ENCODE measurements around the gene ANTXR2. TPM values are rescaled to one million over a fixed set of nuclear protein-coding genes. Genes with fewer than 3 reads are reported as not detected.
A peak's percentile ranks its signal among the peaks of the same experiment; 100 is the strongest.

The ANTXR2 gene
- total and polyA plus RNA-seq, 2 of the 13 experiments (the other 11 are each of a cell fraction or from before 2014, with no cell fraction given), result 4.6 to 14.5 TPM

DNA sequence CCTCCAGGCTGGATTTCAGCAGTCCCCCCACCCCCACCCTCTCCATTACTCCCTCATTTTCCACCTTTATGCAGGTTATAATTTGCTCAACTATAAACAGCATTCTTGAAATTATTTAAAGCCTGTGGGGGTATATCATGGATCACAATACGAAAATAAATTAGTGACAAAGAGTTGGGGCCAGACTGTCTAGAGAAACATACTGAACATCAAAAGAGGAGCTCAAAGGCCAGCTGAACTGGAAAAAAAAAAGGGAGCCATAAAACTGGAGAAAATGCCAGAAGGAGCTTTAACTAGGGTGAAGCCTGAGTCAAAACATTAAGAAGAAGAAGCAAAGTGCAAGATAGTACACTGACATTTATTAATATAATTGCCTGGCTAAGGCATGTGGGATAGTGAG lies 137.8 kb downstream of the ANTXR2 start:
- POLR2A ChIA-PET, result no interaction called here
- TF ChIP-seq FOXA1 (IDR thresholded peaks at IDR 0.05), result no peak
- no peak for TF ChIP-seq FOXA1 (CRISPR knock-in tag; IDR thresholded peaks at IDR 0.05)
- TF ChIP-seq TBX3 (IDR thresholded peaks at IDR 0.05; ENCODE audit: borderline replicate concordance), result no peak
- no peak for TF ChIP-seq MTA1 (CRISPR knock-in tag; IDR thresholded peaks at IDR 0.05; ENCODE audit: borderline replicate concordance)
- peaks cover 9% of the 10 kb centered on the region; the same call in 1 of the 2 replicates for H3K4me1 ChIP-seq (ENCODE audit: insufficient read depth, low read length)
- no TSS peak for BruUV-seq (replicated peaks)
- no peaks in the 10 kb centered on the region for H3K9me3 ChIP-seq (ENCODE audit: low read length)
- H3K4me2 ChIP-seq (ENCODE audit: low read depth, low read length), result no peak overlapping the region
- H2AFZ ChIP-seq (ENCODE audit: low read length), result no peak overlapping the region
- H3K4me3 ChIP-seq (replicated peaks in 1 of 3; ENCODE audit: insufficient read depth in 1 of 3, low read depth in 2 of 3, low read length in 3 of 3), result no peak overlapping the region
- intact Hi-C loops (cut with micrococcal nuclease; ENCODE audit: unreplicated experiment), result no loop called here
- no peak for ATAC-seq
- CTCF ChIA-PET (ENCODE audit: low intra/inter-chr PET ratio, low total read pairs), result no interaction called here
- H3K27ac ChIP-seq (ENCODE audit: extremely low read length, insufficient read depth, low read length), result no peak overlapping the region
- no peaks in the 10 kb centered on the region for H4K20me1 ChIP-seq (ENCODE audit: insufficient read depth, low read length)
- 53% methylated on average over 1 of the region's 1 CpG for WGBS (ENCODE audit: low lambda C conversion rate)
- H3K27me3 ChIP-seq (ENCODE audit: control insufficient read depth in 1 of 2, insufficient read depth in 2 of 2, low read length in 2 of 2), result no peaks in the 10 kb centered on the region
- no peak for FAIRE-seq
- peak; percentile 15 for DNase-seq (ENCODE audit: low spot score)
- no peak overlapping the region for H3K9ac ChIP-seq (ENCODE audit: insufficient read depth, low read depth, low read length)
- H3K79me2 ChIP-seq (ENCODE audit: insufficient read depth, low read length), result no peaks in the 10 kb centered on the region
- H3K36me3 ChIP-seq (replicated peaks in 1 of 2; ENCODE audit: control insufficient read depth in 1 of 2, insufficient read depth in 2 of 2, low read length in 2 of 2), result no peaks in the 10 kb centered on the region
- in situ Hi-C loops (cut with HindIII; ENCODE audit: extremely low pct_ligation_motif_present, low pct_unique_long_range_greater_than_20kb), result no loop called here

DNA sequence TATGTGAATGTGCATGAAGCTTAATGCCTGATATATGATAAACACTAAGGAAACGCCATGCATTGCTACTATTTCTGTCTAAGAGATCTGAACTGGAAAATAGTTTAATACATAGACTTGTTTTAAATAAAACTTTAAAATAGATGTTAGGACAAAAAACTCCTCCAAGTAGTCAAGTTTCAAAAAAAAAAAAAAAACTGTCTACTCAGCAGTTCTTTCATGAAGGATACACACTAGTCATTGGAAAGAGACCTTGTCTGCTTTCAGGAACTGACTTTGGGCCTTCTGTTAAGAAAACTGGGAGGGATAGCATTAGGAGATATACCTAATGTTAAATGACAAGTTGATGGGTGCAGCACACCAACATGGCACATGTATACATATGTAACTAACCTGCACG lies 138.4 kb downstream of the ANTXR2 start:
- ATAC-seq (no peak), FAIRE-seq (no peak), DNase-seq (ENCODE audit: low spot score) (no peak)
- H3K36me3 ChIP-seq (replicated peaks in 1 of 2; ENCODE audit: control insufficient read depth in 1 of 2, insufficient read depth in 2 of 2, low read length in 2 of 2), result no peaks in the 10 kb centered on the region
- no peaks in the 10 kb centered on the region for H4K20me1 ChIP-seq (ENCODE audit: insufficient read depth, low read length)
- intact Hi-C loops (cut with micrococcal nuclease; ENCODE audit: unreplicated experiment) (no loop called here), in situ Hi-C loops (cut with HindIII; ENCODE audit: extremely low pct_ligation_motif_present, low pct_unique_long_range_greater_than_20kb) (no loop called here)
- H3K27ac ChIP-seq (ENCODE audit: extremely low read length, insufficient read depth, low read length), result no peak overlapping the region
- H3K4me1 ChIP-seq (ENCODE audit: insufficient read depth, low read length), result peaks cover 9% of the 10 kb centered on the region; the same call in 1 of the 2 replicates
- no peaks in the 10 kb centered on the region for H3K79me2 ChIP-seq (ENCODE audit: insufficient read depth, low read length)
- H2AFZ ChIP-seq (ENCODE audit: low read length), result no peak overlapping the region
- no peak overlapping the region for H3K4me3 ChIP-seq (replicated peaks in 1 of 3; ENCODE audit: insufficient read depth in 1 of 3, low read depth in 2 of 3, low read length in 3 of 3)
- WGBS (ENCODE audit: low lambda C conversion rate), result 90% methylated on average over 2 of the region's 2 CpGs
- H3K9ac ChIP-seq (ENCODE audit: insufficient read depth, low read depth, low read length), result no peak overlapping the region
- POLR2A ChIA-PET, result no interaction called here
- no peaks in the 10 kb centered on the region for H3K9me3 ChIP-seq (ENCODE audit: low read length)
- CTCF ChIA-PET (ENCODE audit: low intra/inter-chr PET ratio, low total read pairs), result no interaction called here
- no peaks in the 10 kb centered on the region for H3K27me3 ChIP-seq (ENCODE audit: control insufficient read depth in 1 of 2, insufficient read depth in 2 of 2, low read length in 2 of 2)
- BruUV-seq (replicated peaks), result no TSS peak
- H3K4me2 ChIP-seq (ENCODE audit: low read depth, low read length), result no peak overlapping the region
- TF ChIP-seq, protein P1, sequence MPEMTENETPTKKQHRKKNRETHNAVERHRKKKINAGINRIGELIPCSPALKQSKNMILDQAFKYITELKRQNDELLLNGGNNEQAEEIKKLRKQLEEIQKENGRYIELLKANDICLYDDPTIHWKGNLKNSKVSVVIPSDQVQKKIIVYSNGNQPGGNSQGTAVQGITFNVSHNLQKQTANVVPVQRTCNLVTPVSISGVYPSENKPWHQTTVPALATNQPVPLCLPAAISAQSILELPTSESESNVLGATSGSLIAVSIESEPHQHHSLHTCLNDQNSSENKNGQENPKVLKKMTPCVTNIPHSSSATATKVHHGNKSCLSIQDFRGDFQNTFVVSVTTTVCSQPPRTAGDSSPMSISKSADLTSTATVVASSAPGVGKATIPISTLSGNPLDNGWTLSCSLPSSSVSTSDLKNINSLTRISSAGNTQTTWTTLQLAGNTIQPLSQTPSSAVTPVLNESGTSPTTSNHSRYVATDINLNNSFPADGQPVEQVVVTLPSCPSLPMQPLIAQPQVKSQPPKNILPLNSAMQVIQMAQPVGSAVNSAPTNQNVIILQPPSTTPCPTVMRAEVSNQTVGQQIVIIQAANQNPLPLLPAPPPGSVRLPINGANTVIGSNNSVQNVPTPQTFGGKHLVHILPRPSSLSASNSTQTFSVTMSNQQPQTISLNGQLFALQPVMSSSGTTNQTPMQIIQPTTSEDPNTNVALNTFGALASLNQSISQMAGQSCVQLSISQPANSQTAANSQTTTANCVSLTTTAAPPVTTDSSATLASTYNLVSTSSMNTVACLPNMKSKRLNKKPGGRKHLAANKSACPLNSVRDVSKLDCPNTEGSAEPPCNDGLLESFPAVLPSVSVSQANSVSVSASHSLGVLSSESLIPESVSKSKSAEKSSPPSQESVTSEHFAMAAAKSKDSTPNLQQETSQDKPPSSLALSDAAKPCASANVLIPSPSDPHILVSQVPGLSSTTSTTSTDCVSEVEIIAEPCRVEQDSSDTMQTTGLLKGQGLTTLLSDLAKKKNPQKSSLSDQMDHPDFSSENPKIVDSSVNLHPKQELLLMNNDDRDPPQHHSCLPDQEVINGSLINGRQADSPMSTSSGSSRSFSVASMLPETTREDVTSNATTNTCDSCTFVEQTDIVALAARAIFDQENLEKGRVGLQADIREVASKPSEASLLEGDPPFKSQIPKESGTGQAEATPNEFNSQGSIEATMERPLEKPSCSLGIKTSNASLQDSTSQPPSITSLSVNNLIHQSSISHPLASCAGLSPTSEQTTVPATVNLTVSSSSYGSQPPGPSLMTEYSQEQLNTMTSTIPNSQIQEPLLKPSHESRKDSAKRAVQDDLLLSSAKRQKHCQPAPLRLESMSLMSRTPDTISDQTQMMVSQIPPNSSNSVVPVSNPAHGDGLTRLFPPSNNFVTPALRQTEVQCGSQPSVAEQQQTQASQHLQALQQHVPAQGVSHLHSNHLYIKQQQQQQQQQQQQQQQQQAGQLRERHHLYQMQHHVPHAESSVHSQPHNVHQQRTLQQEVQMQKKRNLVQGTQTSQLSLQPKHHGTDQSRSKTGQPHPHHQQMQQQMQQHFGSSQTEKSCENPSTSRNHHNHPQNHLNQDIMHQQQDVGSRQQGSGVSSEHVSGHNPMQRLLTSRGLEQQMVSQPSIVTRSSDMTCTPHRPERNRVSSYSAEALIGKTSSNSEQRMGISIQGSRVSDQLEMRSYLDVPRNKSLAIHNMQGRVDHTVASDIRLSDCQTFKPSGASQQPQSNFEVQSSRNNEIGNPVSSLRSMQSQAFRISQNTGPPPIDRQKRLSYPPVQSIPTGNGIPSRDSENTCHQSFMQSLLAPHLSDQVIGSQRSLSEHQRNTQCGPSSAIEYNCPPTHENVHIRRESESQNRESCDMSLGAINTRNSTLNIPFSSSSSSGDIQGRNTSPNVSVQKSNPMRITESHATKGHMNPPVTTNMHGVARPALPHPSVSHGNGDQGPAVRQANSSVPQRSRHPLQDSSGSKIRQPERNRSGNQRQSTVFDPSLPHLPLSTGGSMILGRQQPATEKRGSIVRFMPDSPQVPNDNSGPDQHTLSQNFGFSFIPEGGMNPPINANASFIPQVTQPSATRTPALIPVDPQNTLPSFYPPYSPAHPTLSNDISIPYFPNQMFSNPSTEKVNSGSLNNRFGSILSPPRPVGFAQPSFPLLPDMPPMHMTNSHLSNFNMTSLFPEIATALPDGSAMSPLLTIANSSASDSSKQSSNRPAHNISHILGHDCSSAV (CRISPR knock-in tag; IDR thresholded peaks at IDR 0.05; ENCODE audit: borderline replicate concordance), result no peak
- TF ChIP-seq KDM5B (CRISPR knock-in tag; IDR thresholded peaks at IDR 0.05; ENCODE audit: borderline replicate concordance) (no peak), HNRNPLL (IDR thresholded peaks at IDR 0.05; ENCODE audit: low read depth, low read length, poor library complexity, severe bottlenecking) (no peak), MAFK (conservative IDR thresholded peaks at IDR 0.05 in 1 of 2, IDR thresholded peaks at IDR 0.05 in 1 of 2; ENCODE audit: low read length in 2 of 2) (peak; percentile 95 to 99), ZFAT (CRISPR knock-in tag; conservative IDR thresholded peaks at IDR 0.05) (no peak)

Data from HepG2 (cell line).